H1 (cell line): ENCODE results near the gene C11orf98. TPM values are rescaled to one million over a fixed set of nuclear protein-coding genes. Genes with fewer than 3 reads are reported as not detected.

ENCODE experiments used
- CTCF ChIA-PET: fragments of 300-600 bp; sonication (Branson Sonifier 250); formaldehyde crosslinking; loops from one replicate; lab custom pipeline; 2021; ENCODE audit not compliant: partially characterized antibody; lab: Charles Lee
- POLR2A ChIA-PET: fragments of 300-600 bp; sonication (Branson Sonifier 250); formaldehyde crosslinking; loops from one replicate; lab custom pipeline; 2021; ENCODE audit warnings: inconsistent platforms; ENCODE audit not compliant: partially characterized antibody; lab: Charles Lee
- DNase-seq, 2 experiments: peaks; one replicate each; pipeline versions ENCODE4 v3.0.0 to v3.0.0-alpha.2; 2010 to 2022; ENCODE audit warnings: low spot score in 2 of 2, low read depth in 1 of 2, mixed read lengths in 1 of 2
- FAIRE-seq: peaks from 2 replicates; lab custom pipeline; 2011; peaks lifted over from hg19 to GRCh38; lab: Jason Lieb, UNC
- H2AFZ ChIP-seq: 2 replicates; pipeline ENCODE4 v1.8.1; 2012; ENCODE audit warnings: low read length, inconsistent platforms
- H2AK5ac ChIP-seq: 2 replicates; pipeline ENCODE4 v1.6.1; 2013; ENCODE audit warnings: low read depth, low read length
- H2BK120ac ChIP-seq: replicated peaks from 2 replicates; pipeline ENCODE3; 2013; ENCODE audit warnings: low read depth, low read length, inconsistent platforms
- H2BK12ac ChIP-seq: 2 replicates; pipeline ENCODE4 v1.6.1; 2013; ENCODE audit warnings: low read depth, low read length
- H2BK15ac ChIP-seq: 2 replicates; pipeline ENCODE4 v1.6.1; 2013; ENCODE audit warnings: low read length
- H2BK20ac ChIP-seq: 2 replicates; pipeline ENCODE4 v1.6.1; 2013; ENCODE audit warnings: low read length
- H2BK5ac ChIP-seq: 2 replicates; pipeline ENCODE4 v1.6.1; 2013; ENCODE audit warnings: low read depth, low read length
- H3K14ac ChIP-seq: 2 replicates; pipeline ENCODE4 v1.6.1; 2013; ENCODE audit warnings: inconsistent platforms; ENCODE audit not compliant: insufficient read length
- H3K18ac ChIP-seq: 2 replicates; pipeline ENCODE4 v1.6.1; 2013; ENCODE audit warnings: low read length; ENCODE audit errors: extremely low read depth
- H3K23ac ChIP-seq: 2 replicates; pipeline ENCODE4 v1.6.1; 2013; ENCODE audit warnings: inconsistent platforms; ENCODE audit not compliant: insufficient read length
- H3K23me2 ChIP-seq: 2 replicates; pipeline ENCODE4 v1.6.1; 2013; ENCODE audit warnings: low read depth, low read length
- H3K27ac ChIP-seq: 2 replicates; pipeline ENCODE4 v1.6.1; 2011; ENCODE audit warnings: low read depth, low read length, inconsistent platforms
- H3K27me3 ChIP-seq, 4 experiments: replicated peaks in 1 of 4; 1 replicate in 1 of 4; 2 replicates in 3 of 4; pipeline versions ENCODE4 v1.6.1 to v1.8.1; 2011 to 2013; ENCODE audit warnings: low read length in 3 of 4, mild to moderate bottlenecking in 3 of 4, inconsistent platforms in 2 of 4, mixed read lengths in 2 of 4, moderate library complexity in 1 of 4; ENCODE audit not compliant: control insufficient read depth in 3 of 4, insufficient read depth in 3 of 4; ENCODE audit errors: extremely low read depth in 1 of 4
- H3K36me3 ChIP-seq, 4 experiments: 2 replicates each; pipeline versions ENCODE4 v1.6.1 to v1.8.1; 2011 to 2013; ENCODE audit warnings: mild to moderate bottlenecking in 4 of 4, low read length in 3 of 4, moderate library complexity in 2 of 4, control low read depth in 1 of 4, inconsistent platforms in 1 of 4; ENCODE audit not compliant: insufficient read depth in 4 of 4, control insufficient read depth in 2 of 4
- H3K4ac ChIP-seq: replicated peaks from 2 replicates; pipeline ENCODE3; 2013; ENCODE audit warnings: low read length, low read depth, mixed read lengths, inconsistent platforms; ENCODE audit not compliant: insufficient read length
- H3K4me1 ChIP-seq, 4 experiments: replicated peaks in 1 of 4; 1 replicate in 1 of 4; 2 replicates in 3 of 4; pipeline versions ENCODE4 v1.6.1 to v1.8.1; 2011 to 2013; ENCODE audit warnings: low read length in 3 of 4, inconsistent platforms in 2 of 4, mixed read lengths in 1 of 4; ENCODE audit not compliant: insufficient read depth in 4 of 4, control insufficient read depth in 3 of 4
- H3K4me2 ChIP-seq, 2 experiments: 2 replicates each; pipeline versions ENCODE4 v1.6.1 to v1.8.1; 2011 to 2013; ENCODE audit warnings: low read depth in 2 of 2, low read length in 2 of 2, control low read depth in 1 of 2, inconsistent platforms in 1 of 2, mild to moderate bottlenecking in 1 of 2; ENCODE audit not compliant: insufficient read depth in 1 of 2
- H3K4me3 ChIP-seq, 4 experiments: fragments of 200-600, 300-600 bp in 1 of 4; sonication (generic), shearing (Covaris generic), sonication (Bioruptor Twin) in 1 of 4; 2 replicates each; pipeline versions ENCODE4 v1.5.1 to v1.8.1; 2011 to 2016; ENCODE audit warnings: low read length in 4 of 4, low read depth in 3 of 4, control low read depth in 2 of 4, inconsistent platforms in 2 of 4, mild to moderate bottlenecking in 2 of 4, mixed read lengths in 1 of 4, moderate library complexity in 1 of 4; ENCODE audit not compliant: insufficient read depth in 2 of 4; ENCODE audit errors: extremely low read depth in 1 of 4
- H3K56ac ChIP-seq: replicated peaks from 2 replicates; pipeline ENCODE3; 2013; ENCODE audit warnings: low read depth, mild to moderate bottlenecking, mixed read lengths, low read length, inconsistent platforms; ENCODE audit not compliant: insufficient read length
- H3K79me1 ChIP-seq: 2 replicates; pipeline ENCODE4 v1.6.1; 2013; ENCODE audit warnings: low read depth, low read length, control low read depth
- H3K79me2 ChIP-seq, 2 experiments: 2 replicates each; pipeline versions ENCODE4 v1.6.1 to v1.8.1; 2012 to 2013; ENCODE audit warnings: low read length in 2 of 2, mild to moderate bottlenecking in 2 of 2, inconsistent platforms in 1 of 2; ENCODE audit not compliant: insufficient read depth in 2 of 2, control insufficient read depth in 1 of 2
- H3K9ac ChIP-seq, 4 experiments: replicated peaks in 1 of 4; 1 replicate in 1 of 4; 2 replicates in 3 of 4; pipeline versions ENCODE4 v1.6.1 to v1.8.1; 2011 to 2013; ENCODE audit warnings: low read depth in 3 of 4, low read length in 3 of 4, control low read depth in 2 of 4, mild to moderate bottlenecking in 2 of 4, moderate library complexity in 2 of 4, inconsistent platforms in 1 of 4; ENCODE audit errors: extremely low read depth in 1 of 4
- H3K9me3 ChIP-seq, 2 experiments: 2 replicates each; pipeline versions ENCODE4 v1.6.1 to v1.8.1; 2012 to 2013; ENCODE audit warnings: mild to moderate bottlenecking in 2 of 2, moderate library complexity in 2 of 2, control low read depth in 1 of 2, inconsistent platforms in 1 of 2, low read depth in 1 of 2, low read length in 1 of 2, mixed read lengths in 1 of 2; ENCODE audit not compliant: insufficient read depth in 2 of 2
- H4K20me1 ChIP-seq, 2 experiments: replicated peaks in 1 of 2; 2 replicates each; pipeline versions ENCODE3 to v1.8.1; 2011 to 2013; ENCODE audit warnings: inconsistent platforms in 2 of 2, low read length in 2 of 2, mild to moderate bottlenecking in 1 of 2; ENCODE audit not compliant: insufficient read depth in 2 of 2, control insufficient read depth in 1 of 2
- H4K5ac ChIP-seq: 2 replicates; pipeline ENCODE4 v1.6.1; 2013; ENCODE audit warnings: low read length, low read depth, mixed read lengths, inconsistent platforms; ENCODE audit not compliant: insufficient read length
- H4K8ac ChIP-seq: 2 replicates; pipeline ENCODE4 v1.8.0; 2013; ENCODE audit warnings: mild to moderate bottlenecking, moderate library complexity, low read length, inconsistent platforms; ENCODE audit not compliant: insufficient read depth; ENCODE audit errors: extremely low read depth
- H4K91ac ChIP-seq: replicated peaks from 2 replicates; pipeline ENCODE3; 2013; ENCODE audit warnings: low read length, mixed read lengths, inconsistent platforms; ENCODE audit not compliant: insufficient read length
- ATF2 ChIP-seq: IDR thresholded peaks from 2 replicates; pipeline ENCODE4 v1.6.1; 2012; ENCODE audit warnings: low read length, inconsistent platforms
- CBX5 ChIP-seq: fragments of 300-800, 300-1000 bp; sonication (generic); IDR thresholded peaks from 2 replicates; pipeline ENCODE4 v1.7.1; 2016; ENCODE audit warnings: antibody characterized with exemption, low read length, low read depth
- CTCF ChIP-seq, 3 experiments: IDR thresholded peaks; 1 replicate in 2 of 3; 2 replicates in 1 of 3; pipeline versions ENCODE4 v1.5.1 to v1.6.1; 2011; ENCODE audit warnings: low read length in 3 of 3, mild to moderate bottlenecking in 3 of 3, inconsistent platforms in 2 of 3, low read depth in 1 of 3, moderate library complexity in 1 of 3; ENCODE audit not compliant: insufficient read depth in 1 of 3; ENCODE audit errors: control extremely low read depth in 1 of 3
- POLR2A ChIP-seq, 2 experiments: IDR thresholded peaks; 1 replicate in 1 of 2; 2 replicates in 1 of 2; pipeline ENCODE4 v1.6.1; 2011; ENCODE audit warnings: low read depth in 2 of 2, low read length in 2 of 2, mild to moderate bottlenecking in 2 of 2; ENCODE audit errors: control extremely low read depth in 1 of 2
- RAD21 ChIP-seq, 2 experiments: IDR thresholded peaks in 1 of 2; conservative IDR thresholded peaks in 1 of 2; 2 replicates each; pipeline ENCODE4 v1.6.1; 2011; ENCODE audit warnings: low read depth in 2 of 2, low read length in 2 of 2, improper control_type of control experiment in 1 of 2, inconsistent platforms in 1 of 2, mild to moderate bottlenecking in 1 of 2, moderate library complexity in 1 of 2
- RFX5 ChIP-seq: IDR thresholded peaks from 2 replicates; pipeline ENCODE4 v1.6.1; 2011; ENCODE audit warnings: low read depth, low read length, improper control_type of control experiment, borderline replicate concordance
- TAF1 ChIP-seq: IDR thresholded peaks from 2 replicates; pipeline ENCODE4 v1.6.1; 2011; ENCODE audit warnings: mild to moderate bottlenecking, low read depth, low read length
- TBP ChIP-seq: IDR thresholded peaks from 2 replicates; pipeline ENCODE4 v1.6.1; 2011; ENCODE audit warnings: low read depth, low read length, improper control_type of control experiment
- TEAD4 ChIP-seq: IDR thresholded peaks from 2 replicates; pipeline ENCODE4 v1.6.1; 2012; ENCODE audit warnings: low read depth, low read length, inconsistent platforms, mixed read lengths
- WGBS, 2 experiments: shearing (Covaris generic) in 1 of 2; methylation state at CpG; one replicate each; pipeline versions ENCODE4 v1.1.6 to v1.1.7; 2013 to 2015; ENCODE audit warnings: low lambda C conversion rate in 2 of 2, mixed read lengths in 2 of 2, inconsistent platforms in 1 of 2, low coverage in 1 of 2, missing lambda C conversion rate in 1 of 2; ENCODE audit not compliant: insufficient replicate concordance in 2 of 2, insufficient coverage in 1 of 2, insufficient read length in 1 of 2; ENCODE audit errors: extremely low coverage in 1 of 2, missing lambda C conversion rate in 1 of 2; 5-methylcytosine and 5-hydroxymethylcytosine counted together
- polyA plus RNA-seq, 7 experiments: library from polyadenylated mRNA; depleted of rRNA in 3 of 7; stranded (reverse) in 5 of 7; unstranded in 2 of 7; fragments of >200 nt in 5 of 7; fragments of 200-250 nt in 2 of 7; gene quantifications; 1 replicate in 5 of 7; 2 replicates in 1 of 7; 4 replicates in 1 of 7; pipeline versions ENCODE4 v1.2.1 to v1.2.3, GENCODE V29; 2011 to 2013; ENCODE audit warnings: missing spikeins in 2 of 7, mixed read lengths in 2 of 7
- total RNA-seq: library from RNA; stranded (reverse); fragmentation: NEBNext Ultra II Directional; extraction: Animal tissue kit (Norgen Biotek cat#: 25700); gene quantifications from 2 replicates; pipeline ENCODE4 v1.2.1, GENCODE V29; 2021

The C11orf98 gene
- total and polyA plus RNA-seq, 2 of the 8 experiments (the other 6 are each of a cell fraction or from before 2014, with no cell fraction given) = 68.0 to 171 TPM

- no peak overlapping the region for H4K91ac ChIP-seq
- DNase-seq = no peak
- H3K79me1 ChIP-seq = peaks cover 9% of the 10 kb centered on the region
- H3K18ac ChIP-seq = no peak overlapping the region
- peaks cover 0 to 23% of the 10 kb centered on the region in 2 experiments; a peak in 2 of 4 replicates for H3K79me2 ChIP-seq
- peaks cover 3 to 8% (median 6%) of the 10 kb centered on the region in 4 experiments; a peak in 5 of 7 replicates for H3K4me1 ChIP-seq
- H3K56ac ChIP-seq = no peak overlapping the region
- H3K27me3 ChIP-seq = no peaks in the 10 kb centered on the region
- no peak overlapping the region for H3K4me3 ChIP-seq
- no peak overlapping the region for H2AFZ ChIP-seq
- H3K9ac ChIP-seq = no peak overlapping the region; a peak in 1 of 7 replicates
- H4K5ac ChIP-seq = no peak overlapping the region
- H2BK20ac ChIP-seq = no peak overlapping the region
- peaks cover 0 to 1% of the 10 kb centered on the region in 2 experiments for H4K20me1 ChIP-seq
- peaks cover 5 to 29% (median 9%) of the 10 kb centered on the region in 4 experiments; a peak in 5 of 8 replicates for H3K36me3 ChIP-seq
- WGBS, 2 experiments = 95% methylated on average over 6 of the region's 6 CpGs; no CpG with 5 or more reads in 1 of the 2 experiments
- POLR2A ChIA-PET = interaction anchor here (0.7 to 61.4 kb wide), 11 partner anchors 15 to 111 kb away, joined by 3 to 2041 read pairs (median 3); partner anchors contain the start of genes BSCL2, C11orf98, CSKMT and GANAB
- H2BK12ac ChIP-seq = no peak overlapping the region
- H3K14ac ChIP-seq = no peak overlapping the region
- H3K27ac ChIP-seq = no peak overlapping the region
- no peak overlapping the region for H3K23ac ChIP-seq
- FAIRE-seq = no peak
- peaks cover 9% of the 10 kb centered on the region for H3K23me2 ChIP-seq
- H3K4me2 ChIP-seq = no peak overlapping the region
- CTCF ChIA-PET = interaction anchor here (0.5 to 3.2 kb wide), 12 partner anchors 8 to 209 kb away, joined by 3 to 16 read pairs (median 4); partner anchors contain the start of genes CSKMT and EML3
- H3K4ac ChIP-seq = no peak overlapping the region
- H4K8ac ChIP-seq = no peak overlapping the region
- no peak overlapping the region for H2AK5ac ChIP-seq
- H3K9me3 ChIP-seq = no peaks in the 10 kb centered on the region
- H2BK5ac ChIP-seq = no peak overlapping the region
- H2BK120ac ChIP-seq = no peak overlapping the region
- no peak overlapping the region for H2BK15ac ChIP-seq
- TF ChIP-seq ATF2 (no peak), TAF1 (no peak), TBP (no peak), RFX5 (no peak), CBX5 (no peak), RAD21 (IDR thresholded peaks at IDR 0.05 in 1 of 2, conservative IDR thresholded peaks at IDR 0.05 in 1 of 2; ENCODE audit: low read depth in 2 of 2, low read length in 2 of 2) (peak; percentile 27 to 40; a peak in 2 of 4 replicates), POLR2A (IDR thresholded peaks at IDR 0.05; ENCODE audit: control extremely low read depth in 1 of 2, low read depth in 2 of 2, low read length in 2 of 2) (no peak), TEAD4 (no peak), CTCF (IDR thresholded peaks at IDR 0.05; ENCODE audit: control extremely low read depth in 1 of 3, insufficient read depth in 1 of 3, low read depth in 1 of 3, low read length in 3 of 3) (peak; percentile 3 to 11 (median 9); a peak in 3 of 4 replicates)
These were observed 11.7 kb upstream of the C11orf98 start for GRCh38 chr11:62676698-62677097.
